GM12891 (cell line): ENCODE results near the gene CPNE7.

Experiments
- PAX5 ChIP-seq: IDR thresholded peaks from 2 replicates; pipeline ENCODE4 v1.6.1; 2011; ENCODE audit warnings: low read length, moderate library complexity, mild to moderate bottlenecking; ENCODE audit not compliant: insufficient read depth, severe bottlenecking
- POLR2A ChIP-seq: IDR thresholded peaks from 2 replicates; pipeline ENCODE4 v1.6.1; 2011; ENCODE audit warnings: low read depth, low read length, control low read depth
- POLR2AphosphoS5 ChIP-seq: IDR thresholded peaks from 2 replicates; pipeline ENCODE4 v1.6.1; 2011; ENCODE audit warnings: low read depth, low read length, control low read depth
- POU2F2 ChIP-seq: IDR thresholded peaks from 2 replicates; pipeline ENCODE4 v1.6.1; 2011; ENCODE audit warnings: low read depth, mild to moderate bottlenecking, control low read depth, low read length, moderate library complexity
- SPI1 ChIP-seq: IDR thresholded peaks from 2 replicates; pipeline ENCODE4 v1.6.1; 2011; ENCODE audit warnings: low read depth, low read length, control low read depth
- TAF1 ChIP-seq: IDR thresholded peaks from 2 replicates; pipeline ENCODE4 v1.6.1; 2011; ENCODE audit warnings: low read depth, low read length, control low read depth

DNA sequence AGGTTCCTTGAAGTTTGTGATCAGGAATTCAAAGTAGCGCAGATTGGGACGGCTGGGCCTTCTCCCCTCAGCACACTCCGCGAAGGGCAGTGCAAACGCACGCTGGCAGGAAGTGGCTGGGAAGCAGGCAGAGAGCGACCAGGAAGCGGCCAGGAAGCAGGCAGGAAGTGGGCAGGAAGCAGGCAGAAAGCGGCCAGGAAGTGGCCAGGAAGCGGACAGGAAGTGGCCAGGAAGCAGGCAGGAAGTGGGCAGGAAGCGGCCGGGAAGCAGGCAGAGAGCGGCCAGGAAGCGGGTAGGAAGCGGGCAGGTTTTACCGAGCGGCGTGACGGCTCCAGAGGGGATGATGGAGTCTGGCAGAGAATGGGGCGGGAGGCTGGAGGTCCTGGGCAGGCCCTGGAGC is 41.1 kb downstream of the CPNE7 start:
- TF ChIP-seq POLR2A = no peak
- TF ChIP-seq SPI1 = no peak
- TF ChIP-seq POLR2AphosphoS5 = no peak
- no peak for TF ChIP-seq TAF1
- no peak for TF ChIP-seq PAX5
- TF ChIP-seq POU2F2 = no peak
